PC-9 (cell line): Measurements from ENCODE around the gene CDC42BPG. TPM values are rescaled to one million over a fixed set of nuclear protein-coding genes. Genes with fewer than 3 reads are reported as not detected.

Experiments used
- BruUV-seq: library from RNA; stranded (reverse); fragments of 400-500 nt; replicated peaks from 2 replicates; lab custom pipeline; 2021; lab: Mats Ljungman, UMichigan
- CTCF ChIA-PET: fragments of 300-600 bp; sonication (Branson Sonifier 250); formaldehyde crosslinking; loops from one replicate; lab custom pipeline; 2022; ENCODE audit warnings: antibody characterized with exemption; lab: Charles Lee
- POLR2A ChIA-PET: fragments of 300-600 bp; sonication (Branson Sonifier 250); formaldehyde crosslinking; loops from one replicate; lab custom pipeline; 2022; ENCODE audit warnings: antibody characterized with exemption; ENCODE audit not compliant: unreplicated experiment; lab: Charles Lee
- DNase-seq, 2 experiments: peaks; one replicate each; pipeline versions ENCODE4 v3.0.0 to v3.0.0-alpha.2; 2015 to 2022; ENCODE audit warnings: mixed read lengths in 1 of 2
- H2AFZ ChIP-seq: fragments of 200-600 bp; sonication (generic); 2 replicates; pipeline ENCODE4 v1.8.1; 2017; ENCODE audit warnings: antibody characterized with exemption
- H3F3A ChIP-seq: fragments of 200-600 bp; sonication (generic); 2 replicates; pipeline ENCODE4 v1.8.1; 2017; ENCODE audit warnings: antibody characterized with exemption, mild to moderate bottlenecking, low read depth; ENCODE audit not compliant: insufficient read depth
- H3K27ac ChIP-seq: fragments of 200-600 bp; sonication (generic); 2 replicates; pipeline ENCODE4 v1.6.1; 2016; ENCODE audit warnings: mixed run types
- H3K27me3 ChIP-seq: fragments of 200-600 bp; sonication (generic); 2 replicates; pipeline ENCODE4 v1.6.1; 2016; ENCODE audit warnings: low read depth, mixed run types; ENCODE audit not compliant: insufficient read depth
- H3K36me3 ChIP-seq: fragments of 200-600 bp; sonication (generic); 2 replicates; pipeline ENCODE4 v1.6.1; 2016; ENCODE audit warnings: low read depth, mixed run types
- H3K4me1 ChIP-seq: fragments of 200-600 bp; sonication (generic); replicated peaks from 2 replicates; pipeline ENCODE4 v1.6.1; 2016; ENCODE audit warnings: mixed run types; ENCODE audit not compliant: insufficient read depth
- H3K4me2 ChIP-seq: fragments of 200-600 bp; sonication (generic); 2 replicates; pipeline ENCODE4 v1.6.1; 2017; ENCODE audit warnings: mixed run types
- H3K4me3 ChIP-seq: fragments of 200-600 bp; sonication (generic); 2 replicates; pipeline ENCODE4 v1.6.1; 2016; ENCODE audit warnings: mixed run types
- H3K79me2 ChIP-seq: fragments of 200-600 bp; sonication (generic); 2 replicates; pipeline ENCODE4 v1.6.1; 2017; ENCODE audit warnings: low read depth, mixed run types
- H3K9me2 ChIP-seq: fragments of 200-600 bp; sonication (generic); 2 replicates; pipeline ENCODE4 v1.8.1; 2017; ENCODE audit warnings: mild to moderate bottlenecking; ENCODE audit not compliant: insufficient read depth
- H3K9me3 ChIP-seq: fragments of 200-600 bp; sonication (generic); 2 replicates; pipeline ENCODE4 v1.8.1; 2016; ENCODE audit warnings: low read depth; ENCODE audit not compliant: insufficient read depth
- H4K20me1 ChIP-seq: fragments of 200-600 bp; sonication (generic); 2 replicates; pipeline ENCODE4 v1.8.1; 2017; ENCODE audit not compliant: insufficient read depth
- CTCF ChIP-seq: fragments of 200-600 bp; sonication (generic); conservative IDR thresholded peaks from 2 replicates; pipeline ENCODE4 v1.6.1; 2017; ENCODE audit warnings: mixed run types, antibody characterized with exemption, mild to moderate bottlenecking, moderate library complexity
- EZH2 ChIP-seq: fragments of 200-600 bp; sonication (generic); IDR thresholded peaks from 2 replicates; pipeline ENCODE4 v1.8.0; 2017; ENCODE audit warnings: antibody characterized with exemption, low read depth
- intact Hi-C: fragments of 100-400 bp; cut with micrococcal nuclease; formaldehyde crosslinking; loops from one replicate; pipeline ENCODE4 v1.10.0; 2022; ENCODE audit not compliant: unreplicated experiment
- total RNA-seq: library from RNA; stranded (reverse); gene quantifications from 2 replicates; pipeline ENCODE4 v1.2.3, GENCODE V29; 2021

CDC42BPG gene
- total RNA-seq, 1 experiment from 2014 or later: 31.3 TPM

- DNase-seq: no peak
- Histone ChIP-seq H3K27ac (no peak overlapping the region), H3K4me3 (no peak overlapping the region), H3K4me1 (no peaks in the 10 kb centered on the region), H3K9me2 (no peaks in the 10 kb centered on the region), H3K4me2 (no peak overlapping the region), H3K36me3 (0 out of 2 replicates have a peak, but pooled peaks cover 5% of the 10 kb centered on the region), H3K9me3 (no peaks in the 10 kb centered on the region), H4K20me1 (no peaks in the 10 kb centered on the region), H3F3A (no peaks in the 10 kb centered on the region), H3K79me2 (no peaks in the 10 kb centered on the region), H2AFZ (no peak overlapping the region), H3K27me3 (no peaks in the 10 kb centered on the region)
- BruUV-seq: no TSS peak
- intact Hi-C loops: no loop called here
- TF ChIP-seq EZH2: no peak
- TF ChIP-seq CTCF: no peak
- POLR2A ChIA-PET: interaction anchor here (0.5 kb wide), 1 partner anchor 9 kb away, joined by 7 read pairs; no protein-coding TSS in a partner anchor
- CTCF ChIA-PET: no interaction called here
Observed at GRCh38 chr11:64827451-64827839, 17.0 kb downstream of the CDC42BPG start.

DNA sequence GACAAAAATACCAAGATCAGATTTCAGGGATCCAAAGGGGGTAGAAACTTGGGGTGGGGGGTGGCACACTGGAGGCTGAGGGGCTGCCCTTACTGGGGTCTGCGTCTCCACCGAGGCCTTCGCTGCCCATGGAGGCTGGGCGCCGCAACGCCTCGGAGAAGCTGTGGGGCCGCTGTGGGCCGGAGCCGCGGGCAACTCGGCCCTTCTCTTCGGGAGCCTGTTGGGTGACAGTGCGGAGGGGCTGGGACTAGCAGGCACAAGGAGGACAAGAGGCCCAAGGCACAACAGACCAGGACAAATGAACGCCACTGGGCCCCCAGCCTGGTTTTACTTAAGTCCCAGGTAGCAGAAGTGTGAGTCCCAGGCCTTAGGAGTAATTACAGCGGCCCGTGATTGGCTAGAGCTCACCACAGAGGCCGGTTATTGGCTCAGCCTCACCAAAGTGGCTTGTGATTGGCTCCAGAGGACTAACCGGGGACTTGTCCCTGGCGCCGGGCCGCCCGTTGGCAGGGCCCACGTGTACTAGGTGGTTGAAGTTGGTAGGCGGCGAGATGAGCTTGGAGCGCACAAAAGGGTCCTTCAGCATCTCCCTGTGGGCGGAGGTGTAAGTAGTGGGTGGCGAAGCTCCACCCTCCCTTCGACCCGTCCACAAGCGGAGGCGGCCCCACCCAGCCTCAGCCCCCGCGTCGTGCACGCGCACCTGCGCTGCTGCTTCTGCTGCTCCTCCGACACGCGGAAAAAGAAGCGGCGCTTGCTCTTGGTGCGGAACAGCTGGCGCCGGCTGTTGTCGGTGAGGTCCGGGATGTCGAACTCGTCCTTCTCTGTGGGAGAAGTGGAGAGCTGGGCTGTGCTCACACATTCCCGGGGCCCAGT, 17.6 kb downstream of the CDC42BPG start:
- H4K20me1 ChIP-seq: no peaks in the 10 kb centered on the region
- H3K4me3 ChIP-seq: no peak overlapping the region
- H3K27ac ChIP-seq: no peak overlapping the region
- H3K9me2 ChIP-seq: no peaks in the 10 kb centered on the region
- H3K27me3 ChIP-seq: no peaks in the 10 kb centered on the region
- no peak overlapping the region for H3K4me2 ChIP-seq
- ChIA-PET CTCF (no interaction called here), POLR2A (interaction anchor here (0.5 to 0.6 kb wide), 2 partner anchors 8 to 795 kb away, joined by 5 to 7 read pairs; no protein-coding TSS in a partner anchor)
- no peaks in the 10 kb centered on the region for H3K79me2 ChIP-seq
- H2AFZ ChIP-seq: no peak overlapping the region
- no TSS peak for BruUV-seq
- intact Hi-C loops: no loop called here
- DNase-seq: no peak
- no peaks in the 10 kb centered on the region for H3K4me1 ChIP-seq
- no peak for TF ChIP-seq EZH2
- no peak for TF ChIP-seq CTCF
- no peaks in the 10 kb centered on the region for H3K9me3 ChIP-seq
- H3F3A ChIP-seq: no peaks in the 10 kb centered on the region
- H3K36me3 ChIP-seq: 0 out of 2 replicates have a peak, but pooled peaks cover 5% of the 10 kb centered on the region

DNA sequence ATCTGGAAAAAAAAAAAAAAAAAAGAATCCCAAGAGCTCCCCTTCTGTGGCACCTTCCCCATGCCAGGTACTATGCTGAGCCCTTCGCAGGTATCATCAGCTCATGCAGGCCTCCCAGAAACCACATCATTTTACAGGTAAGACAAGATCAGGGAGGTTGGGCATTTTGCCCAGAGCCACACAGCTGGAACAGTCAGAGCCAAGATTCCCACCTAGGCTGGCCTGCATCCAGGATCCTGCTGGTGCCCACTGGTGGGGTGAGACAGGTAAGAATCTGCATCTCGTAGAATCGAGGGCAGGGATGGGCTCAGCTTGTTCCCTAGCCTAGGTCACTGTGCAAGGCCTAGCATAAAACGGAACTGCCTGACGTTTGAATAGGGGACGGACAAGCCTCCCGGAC, 18.4 kb downstream of the CDC42BPG start:
- Histone ChIP-seq H3K4me3 (no peak overlapping the region), H3F3A (peaks cover 1% of the 10 kb centered on the region; the same call in 1 of the 2 replicates), H3K4me1 (no peaks in the 10 kb centered on the region), H3K9me3 (no peaks in the 10 kb centered on the region), H3K79me2 (no peaks in the 10 kb centered on the region), H3K36me3 (0 out of 2 replicates have a peak, but pooled peaks cover 5% of the 10 kb centered on the region), H4K20me1 (no peaks in the 10 kb centered on the region), H3K27ac (no peak overlapping the region), H3K27me3 (no peaks in the 10 kb centered on the region), H2AFZ (no peak overlapping the region), H3K4me2 (no peak overlapping the region), H3K9me2 (no peaks in the 10 kb centered on the region)
- BruUV-seq: no TSS peak
- intact Hi-C loops: no loop called here
- DNase-seq: no peak
- ChIA-PET POLR2A (interaction anchor here (0.6 kb wide), 1 partner anchor 795 kb away, joined by 5 read pairs; no protein-coding TSS in a partner anchor), CTCF (interaction anchor here (0.8 kb wide), 1 partner anchor 22 kb away, joined by 3 read pairs; no protein-coding TSS in a partner anchor)
- TF ChIP-seq CTCF (no peak), EZH2 (no peak)
